ENCODE measurements around the gene SF3B6. TPM values are rescaled to one million over a fixed set of nuclear protein-coding genes. Genes with fewer than 3 reads are reported as not detected.

Gene SF3B6
- total RNA-seq, 1 donor from 2014 or later = 89.5 TPM

- H3K9me3 Mint-ChIP-seq (ENCODE audit: unreplicated experiment) = no peaks in the 10 kb centered on the region
- peaks cover 17% of the 10 kb centered on the region for H3K4me1 Mint-ChIP-seq (ENCODE audit: unreplicated experiment)
- no peak for TF ChIP-seq CTCF (IDR thresholded peaks at IDR 0.05)
- H3K4me3 Mint-ChIP-seq (ENCODE audit: unreplicated experiment) = no peak overlapping the region
- peaks cover 1% of the 10 kb centered on the region for H3K36me3 Mint-ChIP-seq (ENCODE audit: unreplicated experiment)
- H3K27ac Mint-ChIP-seq (ENCODE audit: unreplicated experiment) = peak overlapping the region; percentile 41
- H3K27me3 Mint-ChIP-seq (ENCODE audit: unreplicated experiment) = no peaks in the 10 kb centered on the region
- no peak for DNase-seq (ENCODE audit: extremely low spot score, unreplicated experiment)
Observed at GRCh38 chr2:24017711-24018110, 58.4 kb downstream of the SF3B6 start.

Other genes with a start within 250 kb of the SF3B6 start
- 23.8 and 27.3 TPM in 2 replicates for gene ATAD2B, start 149.2 kb downstream of the SF3B6 start, total RNA-seq
- gene UBXN2A, start 135.9 kb downstream of the SF3B6 start, total RNA-seq = 18.8 and 18.9 TPM in 2 replicates
- not detected in 2 replicates for gene MFSD2B, start 66.2 kb downstream of the SF3B6 start, total RNA-seq
- 9.6 and 12.4 TPM in 2 replicates for gene WDCP, start 28.9 kb downstream of the SF3B6 start, total RNA-seq
- 12.6 and 12.7 TPM in 2 replicates for gene FKBP1B, start 26.6 kb downstream of the SF3B6 start, total RNA-seq
- gene TP53I3, start 8.5 kb upstream of the SF3B6 start, total RNA-seq = 44.4 and 45.9 TPM in 2 replicates
- gene PFN4, start 47.0 kb upstream of the SF3B6 start, total RNA-seq = 1.4 and 1.9 TPM in 2 replicates
- 19.5 and 22.5 TPM in 2 replicates for gene FAM228B, start 47.1 kb upstream of the SF3B6 start, total RNA-seq
- gene FAM228A, start 98.7 kb upstream of the SF3B6 start, total RNA-seq = 0.32 TPM in 1 of 2 replicates, not detected in the other

Measured in osteocyte (in vitro differentiated cells).